ENCODE data around the gene KCNQ1OT1. TPM values are rescaled to one million over a fixed set of nuclear protein-coding genes. Genes with fewer than 3 reads are reported as not detected.

Gene KCNQ1OT1
- total RNA-seq, 1 donor from 2014 or later: 2.3 TPM

GRCh38 chr11:2650343-2650867 lies 49.4 kb downstream of the KCNQ1OT1 start:
- Histone ChIP-seq H4K20me1 (ENCODE audit: low read depth) (no peaks in the 10 kb centered on the region), H3K27me3 (no peaks in the 10 kb centered on the region), H3K36me3 (no peaks in the 10 kb centered on the region), H3F3A (ENCODE audit: low read depth) (no peaks in the 10 kb centered on the region), H3K9ac (no peak overlapping the region), H3K27ac (no peak overlapping the region), H2AFZ (replicated peaks) (no peak overlapping the region), H3K4me3 (no peak overlapping the region), H3K9me3 (ENCODE audit: low read depth) (peaks cover 42% of the 10 kb centered on the region), H3K79me2 (ENCODE audit: low read depth) (no peaks in the 10 kb centered on the region), H3K4me2 (no peak overlapping the region), H3K4me1 (no peaks in the 10 kb centered on the region)
- Mint-ChIP-seq H3K4me3 (no peak overlapping the region), H3K4me1 (peaks cover 9% of the 10 kb centered on the region), H3K36me3 (peaks cover 24% of the 10 kb centered on the region), H3K27ac (no peak overlapping the region), H3K9me3 (peaks cover 82% of the 10 kb centered on the region), H3K27me3 (ENCODE audit: insufficient read depth, low read depth) (peaks cover 15% of the 10 kb centered on the region)
- TF ChIP-seq CTCF (IDR thresholded peaks at IDR 0.05): no peak
- DNase-seq (ENCODE audit: low spot score): no peak

DNA sequence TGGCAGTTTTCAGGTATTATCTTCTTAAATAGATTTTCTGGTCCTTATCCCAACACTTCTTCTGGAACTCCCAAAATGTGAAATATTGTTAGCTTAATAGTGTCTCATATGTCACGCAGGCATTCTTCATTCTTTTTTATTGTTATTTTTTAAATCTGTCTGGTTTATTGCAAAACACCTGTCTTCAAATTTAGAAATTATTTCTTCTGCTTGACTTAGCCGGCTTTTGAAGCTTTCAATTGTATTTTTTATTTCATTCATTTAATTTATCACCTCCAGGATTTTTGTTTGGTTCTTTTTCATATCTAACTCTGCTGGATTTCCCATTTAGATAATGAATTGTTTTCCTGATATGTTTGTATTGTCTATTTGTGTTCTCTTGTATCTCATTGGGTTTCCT lies 49.9 kb downstream of the KCNQ1OT1 start:
- H3K27me3 ChIP-seq: no peaks in the 10 kb centered on the region
- H4K20me1 ChIP-seq (ENCODE audit: low read depth): no peaks in the 10 kb centered on the region
- H3K36me3 ChIP-seq: no peaks in the 10 kb centered on the region
- no peak overlapping the region for H3K27ac ChIP-seq
- H3K36me3 Mint-ChIP-seq: peaks cover 24% of the 10 kb centered on the region
- no peak overlapping the region for H3K9ac ChIP-seq
- H2AFZ ChIP-seq (replicated peaks): no peak overlapping the region
- H3K4me3 Mint-ChIP-seq: no peak overlapping the region
- peaks cover 84% of the 10 kb centered on the region for H3K9me3 Mint-ChIP-seq
- DNase-seq (ENCODE audit: low spot score): no peak
- peaks cover 15% of the 10 kb centered on the region for H3K27me3 Mint-ChIP-seq (ENCODE audit: insufficient read depth, low read depth)
- H3K4me1 Mint-ChIP-seq: peaks cover 9% of the 10 kb centered on the region
- no peaks in the 10 kb centered on the region for H3F3A ChIP-seq (ENCODE audit: low read depth)
- H3K79me2 ChIP-seq (ENCODE audit: low read depth): no peaks in the 10 kb centered on the region
- H3K4me2 ChIP-seq: no peak overlapping the region
- H3K4me1 ChIP-seq: no peaks in the 10 kb centered on the region
- H3K27ac Mint-ChIP-seq: no peak overlapping the region
- TF ChIP-seq EZH2 (IDR thresholded peaks at IDR 0.05) (no peak), EZH2phosphoT487 (IDR thresholded peaks at IDR 0.05) (no peak), CTCF (IDR thresholded peaks at IDR 0.05) (no peak)
- peaks cover 42% of the 10 kb centered on the region for H3K9me3 ChIP-seq (ENCODE audit: low read depth)
- H3K4me3 ChIP-seq: no peak overlapping the region

DNA sequence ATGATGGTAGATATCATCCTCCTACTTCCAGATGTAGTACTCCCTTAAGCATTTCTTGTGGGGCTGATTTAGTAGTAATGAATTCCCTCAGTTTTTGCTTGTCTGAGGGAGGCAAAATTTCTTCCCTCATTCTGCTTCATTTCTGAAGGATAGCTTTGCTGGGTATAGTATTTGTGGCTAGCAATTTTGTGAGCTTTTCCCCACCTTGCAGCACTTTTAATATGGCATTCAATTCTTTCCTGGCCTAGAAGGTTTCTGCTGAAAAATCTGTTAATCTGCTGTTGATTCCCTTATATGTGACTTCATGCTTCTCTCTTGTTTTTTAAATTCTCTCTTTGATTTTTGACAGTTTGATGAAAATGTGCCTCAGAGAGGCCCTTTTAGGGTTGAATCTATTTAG lies 50.4 kb downstream of the KCNQ1OT1 start:
- DNase-seq (ENCODE audit: low spot score): no peak
- H3K4me3 Mint-ChIP-seq: no peak overlapping the region
- Histone ChIP-seq H3F3A (ENCODE audit: low read depth) (no peaks in the 10 kb centered on the region), H3K27me3 (no peaks in the 10 kb centered on the region), H3K9ac (no peak overlapping the region), H3K9me3 (ENCODE audit: low read depth) (peaks cover 45% of the 10 kb centered on the region), H3K4me3 (no peak overlapping the region), H3K4me2 (no peak overlapping the region), H3K4me1 (no peaks in the 10 kb centered on the region), H2AFZ (replicated peaks) (no peak overlapping the region), H3K36me3 (no peaks in the 10 kb centered on the region), H3K79me2 (ENCODE audit: low read depth) (no peaks in the 10 kb centered on the region), H4K20me1 (ENCODE audit: low read depth) (no peaks in the 10 kb centered on the region), H3K27ac (no peak overlapping the region)
- TF ChIP-seq EZH2phosphoT487 (IDR thresholded peaks at IDR 0.05) (no peak), CTCF (IDR thresholded peaks at IDR 0.05) (no peak), EZH2 (IDR thresholded peaks at IDR 0.05) (no peak)
- no peak overlapping the region for H3K27ac Mint-ChIP-seq
- H3K27me3 Mint-ChIP-seq (ENCODE audit: insufficient read depth, low read depth): peaks cover 14% of the 10 kb centered on the region
- peaks cover 6% of the 10 kb centered on the region for H3K4me1 Mint-ChIP-seq
- peaks cover 84% of the 10 kb centered on the region for H3K9me3 Mint-ChIP-seq
- peaks cover 22% of the 10 kb centered on the region for H3K36me3 Mint-ChIP-seq
